ENCODE data around the gene ZNF511. TPM values are rescaled to one million over a fixed set of nuclear protein-coding genes. Genes with fewer than 3 reads are reported as not detected.

Gene ZNF511
- total and polyA plus RNA-seq, 2 of the 4 experiments (the other 2 are of a cell fraction) = 13.6 to 32.6 TPM

DNA sequence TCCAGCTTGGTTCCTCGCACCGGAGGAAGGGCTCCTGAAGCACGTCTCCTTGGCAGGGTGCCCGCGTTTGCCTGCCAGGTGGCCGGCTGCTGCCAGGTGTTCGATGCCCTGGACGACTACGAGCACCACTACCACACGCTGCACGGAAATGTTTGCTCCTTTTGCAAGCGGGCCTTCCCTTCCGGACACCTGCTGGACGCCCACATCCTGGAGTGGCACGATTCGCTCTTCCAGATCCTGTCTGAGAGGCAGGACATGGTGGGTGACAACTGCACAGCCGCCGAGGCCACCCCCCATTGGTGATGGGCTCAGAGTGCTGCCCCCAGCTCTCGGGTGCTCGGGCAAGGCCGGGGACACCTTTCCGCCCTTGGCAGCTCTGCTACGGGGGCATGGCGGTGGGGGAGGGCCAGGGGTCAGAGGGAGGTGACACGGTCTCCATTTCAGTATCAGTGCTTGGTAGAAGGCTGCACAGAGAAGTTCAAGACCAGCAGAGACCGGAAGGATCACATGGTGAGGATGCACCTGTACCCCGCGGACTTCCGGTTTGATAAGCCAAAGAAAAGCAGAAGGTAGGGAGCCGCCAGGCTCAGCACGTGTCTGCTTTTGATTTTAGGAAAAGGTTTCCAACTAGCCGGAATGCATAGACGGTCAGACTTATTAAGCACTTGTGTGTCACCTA lies 1.1 kb downstream of the ZNF511 start:
- intact Hi-C loops (cut with micrococcal nuclease) = loop anchor here (2.0 to 5.0 kb wide), 3 partner anchors 48 to 163 kb away; partner anchors contain the start of gene KNDC1

More for the DNA sequence above, 1.1 kb downstream of the ZNF511 start:
- Histone ChIP-seq H3K23ac (ENCODE audit: low read depth, low read length) (no peak overlapping the region), H3K79me1 (ENCODE audit: low read depth in 1 of 2, low read length in 2 of 2) (peaks cover 7 to 40% of the 10 kb centered on the region in 2 experiments), H3K9me3 (ENCODE audit: control insufficient read depth, insufficient read depth, low read length) (no peaks in the 10 kb centered on the region), H3K56ac (ENCODE audit: extremely low read depth, insufficient read depth, low read length) (no peak overlapping the region), H3K4me3 (ENCODE audit: insufficient read depth, low read depth, low read length) (no peak overlapping the region), H4K8ac (ENCODE audit: low read depth in 2 of 2, low read length in 2 of 2) (no peak overlapping the region), H2BK15ac (ENCODE audit: low read depth, low read length) (no peak overlapping the region), H4K5ac (ENCODE audit: low read depth, low read length) (no peak overlapping the region), H3K4ac (ENCODE audit: low read depth, low read length) (no peak overlapping the region), H3K4me2 (ENCODE audit: low read depth, low read length) (no peak overlapping the region), H4K20me1 (ENCODE audit: insufficient read depth, low read length) (peaks cover 30% of the 10 kb centered on the region), H3K27ac (ENCODE audit: insufficient read depth, low read length) (no peak overlapping the region), H2BK120ac (ENCODE audit: low read depth, low read length) (no peak overlapping the region), H2BK20ac (ENCODE audit: low read depth, low read length) (no peak overlapping the region), H3K9me1 (ENCODE audit: insufficient read depth, low read length) (peaks cover 14% of the 10 kb centered on the region; the same call in 1 of the 2 replicates), H3K4me1 (ENCODE audit: control insufficient read depth, insufficient read depth, low read length) (peaks cover 8% of the 10 kb centered on the region), H3K36me3 (ENCODE audit: control insufficient read depth, insufficient read depth, low read length) (peaks cover 14% of the 10 kb centered on the region; the same call in 1 of the 2 replicates), H3K18ac (ENCODE audit: low read depth, low read length) (no peak overlapping the region), H2BK5ac (ENCODE audit: low read depth, low read length, poor library complexity, severe bottlenecking) (no peak overlapping the region), H2AK9ac (replicated peaks; ENCODE audit: low read depth, low read length, poor library complexity) (no peak overlapping the region), H2AFZ (replicated peaks; ENCODE audit: low read length, poor library complexity) (no peak overlapping the region), H4K91ac (ENCODE audit: insufficient read depth, low read depth, low read length) (no peak overlapping the region), H3K14ac (replicated peaks; ENCODE audit: low read depth, low read length) (no peak overlapping the region), H2AK5ac (ENCODE audit: low read depth, low read length) (no peak overlapping the region), H3K9ac (ENCODE audit: low read depth, low read length) (no peak overlapping the region), H3K27me3 (ENCODE audit: control insufficient read depth, insufficient read depth, low read length) (no peaks in the 10 kb centered on the region)
- no peak for TF ChIP-seq CEBPB (IDR thresholded peaks at IDR 0.05; ENCODE audit: low read depth, low read length)
- TF ChIP-seq MXI1 (IDR thresholded peaks at IDR 0.05; ENCODE audit: borderline replicate concordance, low read depth, low read length) = no peak
- no peak for TF ChIP-seq RCOR1 (IDR thresholded peaks at IDR 0.05; ENCODE audit: insufficient replicate concordance, low read length)
- no peak for TF ChIP-seq ELK1 (IDR thresholded peaks at IDR 0.05; ENCODE audit: borderline replicate concordance, low read depth, low read length)
- no peak for TF ChIP-seq RFX5 (IDR thresholded peaks at IDR 0.05; ENCODE audit: low read depth, low read length)
- no peak for TF ChIP-seq POLR2A (IDR thresholded peaks at IDR 0.05; ENCODE audit: low read depth, low read length)
- TF ChIP-seq USF2 (IDR thresholded peaks at IDR 0.05; ENCODE audit: low read depth, low read length) = no peak
- TF ChIP-seq MAZ (IDR thresholded peaks at IDR 0.05; ENCODE audit: borderline replicate concordance, low read depth, low read length) = no peak
- TF ChIP-seq CHD1 (IDR thresholded peaks at IDR 0.05; ENCODE audit: low read depth, low read length) = no peak
- TF ChIP-seq FOS (IDR thresholded peaks at IDR 0.05; ENCODE audit: low read depth, low read length) = no peak
- TF ChIP-seq SMC3 (IDR thresholded peaks at IDR 0.05; ENCODE audit: low read depth, low read length) = no peak
- TF ChIP-seq, protein P1, sequence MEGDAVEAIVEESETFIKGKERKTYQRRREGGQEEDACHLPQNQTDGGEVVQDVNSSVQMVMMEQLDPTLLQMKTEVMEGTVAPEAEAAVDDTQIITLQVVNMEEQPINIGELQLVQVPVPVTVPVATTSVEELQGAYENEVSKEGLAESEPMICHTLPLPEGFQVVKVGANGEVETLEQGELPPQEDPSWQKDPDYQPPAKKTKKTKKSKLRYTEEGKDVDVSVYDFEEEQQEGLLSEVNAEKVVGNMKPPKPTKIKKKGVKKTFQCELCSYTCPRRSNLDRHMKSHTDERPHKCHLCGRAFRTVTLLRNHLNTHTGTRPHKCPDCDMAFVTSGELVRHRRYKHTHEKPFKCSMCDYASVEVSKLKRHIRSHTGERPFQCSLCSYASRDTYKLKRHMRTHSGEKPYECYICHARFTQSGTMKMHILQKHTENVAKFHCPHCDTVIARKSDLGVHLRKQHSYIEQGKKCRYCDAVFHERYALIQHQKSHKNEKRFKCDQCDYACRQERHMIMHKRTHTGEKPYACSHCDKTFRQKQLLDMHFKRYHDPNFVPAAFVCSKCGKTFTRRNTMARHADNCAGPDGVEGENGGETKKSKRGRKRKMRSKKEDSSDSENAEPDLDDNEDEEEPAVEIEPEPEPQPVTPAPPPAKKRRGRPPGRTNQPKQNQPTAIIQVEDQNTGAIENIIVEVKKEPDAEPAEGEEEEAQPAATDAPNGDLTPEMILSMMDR (conservative IDR thresholded peaks at IDR 0.05; ENCODE audit: low read depth, low read length) = no peak
- no peak for TF ChIP-seq NFE2L2 (IDR thresholded peaks at IDR 0.05; ENCODE audit: low read depth, low read length)
- TF ChIP-seq MAFK (IDR thresholded peaks at IDR 0.05; ENCODE audit: low read depth, low read length) = no peak
- TF ChIP-seq BHLHE40 (IDR thresholded peaks at IDR 0.05; ENCODE audit: low read depth, low read length) = no peak
- TF ChIP-seq RAD21 (IDR thresholded peaks at IDR 0.05; ENCODE audit: low read length) = no peak
- POLR2A ChIA-PET (ENCODE audit: unreplicated experiment) = no interaction called here
- dilution Hi-C loops (cut with HindIII; ENCODE audit: low sequenced_read_pairs, unreplicated experiment) (no loop called here), in situ Hi-C loops (cut with MboI; ENCODE audit: low sequenced_read_pairs) (no loop called here)
- no peak for DNase-seq
- WGBS, 2 experiments (ENCODE audit: extremely low coverage in 2 of 2, insufficient read length in 1 of 2) = 91% methylated on average over 26 of the region's 33 CpGs; no CpG with 5 or more reads in 1 of the 2 experiments
- no TSS peak for BruUV-seq (replicated peaks)
- CTCF ChIA-PET = no interaction called here
- ATAC-seq (ENCODE audit: low read depth) = no peak
